Measurements from ENCODE around the gene IQCH.

The IQCH gene

GRCh38 chr15:67303490-67304363 is 49.1 kb downstream of the IQCH start:
- no peak for DNase-seq

GRCh38 chr15:67304778-67305177 is 50.2 kb downstream of the IQCH start:
- DNase-seq, result no peak

GRCh38 chr15:67305506-67305905 is 50.9 kb downstream of the IQCH start:
- no peak for DNase-seq

DNA sequence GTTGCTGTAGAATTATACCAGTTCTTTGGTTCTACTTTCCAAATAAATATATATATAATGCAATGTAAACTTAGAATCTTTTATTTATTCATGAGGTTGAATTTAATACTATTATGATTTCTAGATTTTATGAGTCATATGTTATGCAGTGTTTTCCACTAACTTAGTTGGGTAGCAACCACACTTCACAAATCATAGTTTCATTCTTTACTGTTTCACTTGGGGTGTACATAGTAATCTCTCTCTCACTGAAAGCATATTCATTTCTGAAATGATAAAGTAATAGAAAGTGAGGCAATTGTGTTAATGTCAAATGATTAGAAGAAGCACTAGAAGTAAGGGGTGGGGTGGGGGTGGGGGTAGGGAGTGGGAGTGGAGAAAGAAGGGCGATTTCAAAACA is 52.6 kb downstream of the IQCH start:
- DNase-seq, result no peak

DNA sequence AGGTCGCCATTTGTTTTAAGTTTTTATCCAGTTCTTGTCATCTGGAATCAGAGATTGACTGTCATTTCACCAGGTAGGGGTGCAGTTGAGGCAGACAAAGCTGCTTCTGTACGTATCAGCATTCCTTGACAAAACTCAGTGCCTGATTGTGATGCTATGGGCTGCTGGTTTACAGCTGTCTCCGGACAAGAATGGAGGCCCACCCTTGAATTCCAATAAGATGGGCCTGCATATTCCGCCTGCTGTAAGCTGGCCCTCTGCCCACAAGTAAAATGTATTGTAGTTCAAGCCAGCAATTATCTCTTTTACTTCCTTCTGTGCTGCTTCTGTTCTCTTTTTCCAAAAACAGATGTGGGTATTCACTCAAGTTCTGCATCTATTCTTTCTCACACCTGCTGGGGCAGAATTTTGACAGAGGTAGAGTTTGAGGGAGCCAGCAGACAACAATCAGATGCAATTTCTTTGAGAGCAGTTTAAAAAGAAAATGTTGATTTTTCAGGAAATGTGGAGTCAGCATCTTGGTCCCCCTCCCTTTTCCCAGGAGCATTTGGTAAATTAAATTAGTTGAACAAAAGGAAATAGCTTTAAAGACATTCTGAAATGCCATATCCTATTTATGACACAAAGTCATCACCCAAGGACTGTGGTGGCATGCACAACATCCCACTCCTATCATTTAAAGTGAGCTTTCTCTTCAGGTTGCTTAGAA is 53.5 kb downstream of the IQCH start:
- no peak for DNase-seq

GRCh38 chr15:67311731-67312130 is 57.1 kb downstream of the IQCH start:
- DNase-seq, result no peak

DNA sequence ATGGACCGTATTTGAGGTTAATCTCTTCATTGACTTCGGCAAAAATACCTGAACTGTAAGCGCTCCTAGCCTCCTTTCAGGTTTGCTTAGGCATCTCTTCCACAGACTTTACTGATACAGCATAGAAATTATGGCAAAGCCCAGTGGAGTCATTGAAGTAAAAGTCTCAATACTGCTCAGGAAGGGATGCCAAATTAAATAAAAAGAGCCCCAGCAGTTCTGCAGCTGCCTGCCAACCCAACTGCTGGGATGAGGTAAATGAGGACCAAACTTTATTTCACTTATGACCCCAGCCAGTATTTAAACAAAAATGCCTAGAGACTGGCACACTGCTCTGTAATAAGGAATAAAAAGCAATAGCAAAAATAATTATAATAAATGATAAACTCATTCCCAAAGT is 65.4 kb downstream of the IQCH start:
- no peak for DNase-seq

GRCh38 chr15:67321352-67321751 is 66.8 kb downstream of the IQCH start:
- DNase-seq, result no peak

DNA sequence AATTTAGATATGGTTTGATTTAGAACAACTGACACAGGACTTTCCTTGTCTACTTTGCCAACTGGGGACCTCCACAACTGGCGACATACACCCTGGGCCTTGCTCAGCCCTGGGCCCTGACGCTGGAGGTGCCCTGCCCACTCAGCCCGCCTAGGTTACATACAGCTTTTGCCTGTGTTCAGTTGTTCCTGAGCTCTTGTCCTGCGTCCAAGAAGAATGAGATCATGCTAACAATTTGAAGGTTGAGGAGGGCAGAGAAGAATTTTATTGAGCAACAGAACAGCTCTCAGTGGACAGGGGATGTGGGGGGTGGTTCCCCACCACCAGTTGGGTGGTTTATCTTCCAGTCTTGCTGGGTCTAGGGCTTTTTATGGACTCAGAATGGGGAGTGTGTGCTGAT is 67.9 kb downstream of the IQCH start:
- no peak for DNase-seq

- no peak for DNase-seq
These were observed 72.7 kb downstream of the IQCH start for GRCh38 chr15:67327312-67327711.

DNA sequence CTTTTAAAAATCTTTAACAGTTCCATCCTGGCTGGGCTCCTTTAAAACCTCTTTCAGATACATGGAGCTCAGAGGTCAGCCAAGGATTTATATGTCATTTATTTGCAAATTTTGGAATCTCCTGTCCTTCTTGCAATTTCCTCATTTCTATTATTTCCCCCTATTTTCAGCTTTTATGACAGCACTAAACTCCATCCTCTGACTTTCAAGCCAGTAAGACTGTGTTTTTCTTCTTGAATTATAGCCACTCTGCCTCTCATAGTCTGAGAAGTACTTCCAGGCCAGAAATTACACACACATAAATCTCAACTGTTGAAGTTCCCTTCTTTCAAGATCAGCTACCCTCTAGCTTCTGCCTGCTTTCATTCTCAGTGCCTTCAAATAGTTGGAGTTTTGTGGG is 73.2 kb downstream of the IQCH start:
- no peak for DNase-seq

GRCh38 chr15:67329984-67330733 is 75.6 kb downstream of the IQCH start:
- DNase-seq, result no peak

GRCh38 chr15:67331676-67332075 is 77.1 kb downstream of the IQCH start:
- no peak for DNase-seq

DNA sequence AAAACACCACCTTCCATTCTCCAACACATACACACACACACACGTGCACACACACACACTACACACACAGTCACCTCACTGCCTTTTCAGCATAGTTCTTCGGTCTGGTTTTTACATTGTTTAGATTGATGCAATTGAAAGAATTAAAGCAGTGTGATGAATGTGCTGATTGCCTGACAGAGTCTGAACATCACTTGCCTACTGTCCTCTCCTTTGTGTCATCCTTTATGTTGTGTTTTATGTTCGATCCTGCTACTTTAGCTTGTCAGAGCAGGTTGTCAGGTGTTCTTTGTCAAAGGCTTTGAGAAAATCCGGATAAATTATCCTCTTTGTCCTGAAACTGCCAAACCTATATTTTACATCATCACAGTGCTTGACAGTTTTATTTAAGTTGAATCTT is 80.4 kb downstream of the IQCH start:
- no peak for DNase-seq

- DNase-seq, result no peak
These were observed 81.1 kb downstream of the IQCH start for GRCh38 chr15:67335534-67336222.

DNA sequence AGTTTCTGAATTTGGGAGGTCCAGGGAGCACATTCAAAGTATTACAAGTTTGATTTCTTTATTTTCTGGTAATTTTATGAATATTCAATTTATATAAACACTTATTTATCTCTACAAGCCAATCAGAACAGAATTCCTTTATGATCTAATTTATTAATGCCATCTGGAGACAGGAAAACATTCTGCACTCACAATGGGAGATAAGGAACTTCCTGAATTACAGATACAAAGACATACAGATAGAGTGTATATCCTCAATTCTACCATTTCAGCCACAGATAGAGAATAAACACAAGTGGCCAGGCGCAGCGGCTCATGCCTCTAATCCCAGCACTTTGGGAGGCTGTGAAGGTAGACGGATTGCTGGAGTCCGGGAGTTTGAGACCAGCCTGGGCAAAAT is 86.0 kb downstream of the IQCH start:
- no peak for DNase-seq

DNA sequence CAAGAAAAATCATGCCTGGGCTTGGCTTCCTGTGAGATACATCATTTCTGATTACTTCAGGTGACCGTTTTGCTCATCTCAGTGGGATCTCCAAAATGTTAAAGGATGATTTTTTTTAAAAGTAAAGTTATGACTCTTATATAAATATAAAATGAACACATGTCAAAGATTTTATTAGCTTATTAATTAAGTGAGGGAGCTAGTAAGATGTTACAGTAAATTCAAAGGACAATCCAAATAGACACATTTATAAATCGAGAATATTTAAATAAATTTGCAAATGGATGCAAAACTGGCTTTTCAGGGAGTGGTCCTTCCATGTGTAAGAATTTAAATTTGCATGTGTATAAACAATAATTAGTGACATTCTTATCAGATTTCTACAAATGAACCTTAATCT is 87.0 kb downstream of the IQCH start:
- DNase-seq, result no peak

GRCh38 chr15:67343206-67343605 is 88.6 kb downstream of the IQCH start:
- DNase-seq, result no peak

DNA sequence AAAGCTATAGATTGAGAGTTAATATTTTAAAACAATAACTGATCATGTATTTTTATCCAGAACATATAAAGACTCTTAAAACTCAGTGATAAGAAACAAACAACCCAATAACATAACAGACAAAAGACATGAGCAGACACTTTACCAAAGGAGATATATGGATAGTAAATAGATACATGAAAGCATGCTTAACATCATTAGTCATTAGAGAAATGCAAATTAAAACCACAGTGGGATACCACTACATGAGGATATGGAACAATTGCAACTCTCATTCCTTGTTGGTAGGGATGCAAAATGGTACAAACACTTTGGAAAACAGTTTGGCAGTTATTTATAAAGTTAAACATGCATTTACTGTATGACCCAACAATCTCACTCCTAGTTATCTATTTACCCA is 95.0 kb downstream of the IQCH start:
- DNase-seq, result no peak

DNA sequence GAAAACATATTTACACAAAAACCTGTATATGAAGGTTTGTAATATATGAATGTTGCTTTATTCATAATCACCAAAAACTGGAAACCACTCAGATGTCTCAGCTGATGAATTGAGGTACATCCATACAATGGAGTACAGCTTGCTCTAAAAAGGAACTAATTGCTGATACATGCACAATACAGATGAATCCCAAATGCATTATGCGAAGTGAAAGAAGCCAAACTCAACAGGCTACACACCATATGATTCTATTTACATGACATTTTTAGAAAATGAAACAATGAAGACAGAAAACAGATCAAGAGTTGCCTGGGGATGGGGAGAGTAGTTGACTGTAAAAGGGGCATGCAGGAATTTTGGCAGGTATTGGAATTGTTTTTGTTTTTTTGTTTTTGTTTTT is 95.5 kb downstream of the IQCH start:
- DNase-seq, result no peak

- no peak for DNase-seq
These were observed 103.8 kb downstream of the IQCH start for GRCh38 chr15:67358391-67358790.

DNA sequence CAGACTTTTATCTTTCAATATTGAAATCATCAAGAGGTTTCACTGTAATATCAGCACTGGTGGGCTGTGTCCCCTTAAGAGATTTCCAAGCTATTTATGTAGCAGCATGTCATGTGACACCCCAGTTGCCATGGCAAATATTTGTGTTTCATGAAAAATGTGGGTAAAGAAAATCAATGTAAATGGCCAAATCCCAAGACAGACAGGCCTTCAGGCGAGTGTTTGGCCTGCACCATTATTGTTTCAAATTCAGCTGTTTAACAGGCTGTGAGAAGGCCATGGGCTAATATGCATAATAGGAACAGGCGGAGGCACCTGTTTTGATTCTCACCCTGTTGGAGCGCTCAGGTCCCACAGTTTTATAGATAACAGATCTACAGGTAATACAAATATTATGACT is 104.2 kb downstream of the IQCH start:
- DNase-seq, result no peak

Measured in effector CD8-positive, alpha-beta T cell (primary cell).